Endothelial cell of umbilical vein (primary cell): ENCODE data around the gene DDIT4.

Experiments
- GATA2 ChIP-seq: IDR thresholded peaks from 2 replicates; pipeline ENCODE4 v1.7.0; 2011; ENCODE audit warnings: low read depth, mild to moderate bottlenecking, moderate library complexity, mixed read lengths, low read length; ENCODE audit not compliant: insufficient read length, insufficient read depth
- MYC ChIP-seq: IDR thresholded peaks from one replicate; pipeline ENCODE4 v1.6.1; 2011; ENCODE audit warnings: mild to moderate bottlenecking, low read depth, low read length
- TF ChIP-seq, protein P1 (sequence below), 2 donors: IDR thresholded peaks; 1 replicate in 1 of 2; 2 replicates in 1 of 2; pipeline ENCODE4 v1.5.1; 2011; ENCODE audit warnings: low read length in 2 of 2, mild to moderate bottlenecking in 2 of 2, moderate library complexity in 2 of 2, control low read depth in 1 of 2, inconsistent platforms in 1 of 2, low read depth in 1 of 2; ENCODE audit not compliant: insufficient read depth in 1 of 2; ENCODE audit errors: extremely low read depth in 1 of 2

DNA sequence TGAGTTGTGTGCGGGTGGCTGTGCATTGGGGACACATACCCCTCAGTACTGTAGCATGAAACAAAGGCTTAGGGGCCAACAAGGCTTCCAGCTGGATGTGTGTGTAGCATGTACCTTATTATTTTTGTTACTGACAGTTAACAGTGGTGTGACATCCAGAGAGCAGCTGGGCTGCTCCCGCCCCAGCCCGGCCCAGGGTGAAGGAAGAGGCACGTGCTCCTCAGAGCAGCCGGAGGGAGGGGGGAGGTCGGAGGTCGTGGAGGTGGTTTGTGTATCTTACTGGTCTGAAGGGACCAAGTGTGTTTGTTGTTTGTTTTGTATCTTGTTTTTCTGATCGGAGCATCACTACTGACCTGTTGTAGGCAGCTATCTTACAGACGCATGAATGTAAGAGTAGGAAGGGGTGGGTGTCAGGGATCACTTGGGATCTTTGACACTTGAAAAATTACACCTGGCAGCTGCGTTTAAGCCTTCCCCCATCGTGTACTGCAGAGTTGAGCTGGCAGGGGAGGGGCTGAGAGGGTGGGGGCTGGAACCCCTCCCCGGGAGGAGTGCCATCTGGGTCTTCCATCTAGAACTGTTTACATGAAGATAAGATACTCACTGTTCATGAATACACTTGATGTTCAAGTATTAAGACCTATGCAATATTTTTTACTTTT is 1.8 kb downstream of the DDIT4 start:
- TF ChIP-seq, protein P1, sequence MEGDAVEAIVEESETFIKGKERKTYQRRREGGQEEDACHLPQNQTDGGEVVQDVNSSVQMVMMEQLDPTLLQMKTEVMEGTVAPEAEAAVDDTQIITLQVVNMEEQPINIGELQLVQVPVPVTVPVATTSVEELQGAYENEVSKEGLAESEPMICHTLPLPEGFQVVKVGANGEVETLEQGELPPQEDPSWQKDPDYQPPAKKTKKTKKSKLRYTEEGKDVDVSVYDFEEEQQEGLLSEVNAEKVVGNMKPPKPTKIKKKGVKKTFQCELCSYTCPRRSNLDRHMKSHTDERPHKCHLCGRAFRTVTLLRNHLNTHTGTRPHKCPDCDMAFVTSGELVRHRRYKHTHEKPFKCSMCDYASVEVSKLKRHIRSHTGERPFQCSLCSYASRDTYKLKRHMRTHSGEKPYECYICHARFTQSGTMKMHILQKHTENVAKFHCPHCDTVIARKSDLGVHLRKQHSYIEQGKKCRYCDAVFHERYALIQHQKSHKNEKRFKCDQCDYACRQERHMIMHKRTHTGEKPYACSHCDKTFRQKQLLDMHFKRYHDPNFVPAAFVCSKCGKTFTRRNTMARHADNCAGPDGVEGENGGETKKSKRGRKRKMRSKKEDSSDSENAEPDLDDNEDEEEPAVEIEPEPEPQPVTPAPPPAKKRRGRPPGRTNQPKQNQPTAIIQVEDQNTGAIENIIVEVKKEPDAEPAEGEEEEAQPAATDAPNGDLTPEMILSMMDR (IDR thresholded peaks at IDR 0.05; ENCODE audit: extremely low read depth in 1 of 2, insufficient read depth in 1 of 2, low read depth in 1 of 2, low read length in 2 of 2), result no peak
- no peak for TF ChIP-seq GATA2
- no peak for TF ChIP-seq MYC
